ENCODE data around the gene NCK1.

DNA sequence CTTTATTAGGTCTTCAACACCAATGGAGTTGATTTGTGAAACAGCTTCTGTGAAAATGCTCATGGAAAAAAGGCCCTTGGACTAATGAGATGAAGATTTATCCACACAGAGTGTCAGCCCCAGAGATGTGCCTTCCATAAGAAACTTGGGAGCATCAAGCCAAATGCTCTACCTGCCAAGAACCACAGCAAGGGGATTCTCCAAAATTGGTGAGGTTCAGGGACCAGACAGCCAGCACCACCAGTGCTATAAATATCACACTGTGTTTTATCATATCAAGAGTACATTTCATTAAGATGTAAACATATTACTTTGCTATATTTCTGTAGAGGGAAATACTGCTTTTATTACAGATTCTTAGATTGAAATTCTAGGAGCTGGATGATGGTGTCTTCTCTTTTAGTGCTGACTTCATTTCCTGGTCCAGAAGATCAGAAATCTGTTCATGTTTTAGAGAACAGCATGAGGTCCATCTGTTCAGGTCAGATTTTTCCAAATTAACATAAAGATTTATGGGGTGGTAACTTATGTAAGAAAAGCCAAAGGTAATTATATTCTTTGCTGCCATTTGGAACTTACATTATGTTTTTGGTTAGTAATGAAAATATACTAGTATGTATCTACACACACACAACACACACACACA is 25.4 kb upstream of the NCK1 start:
- TF ChIP-seq, protein P1, sequence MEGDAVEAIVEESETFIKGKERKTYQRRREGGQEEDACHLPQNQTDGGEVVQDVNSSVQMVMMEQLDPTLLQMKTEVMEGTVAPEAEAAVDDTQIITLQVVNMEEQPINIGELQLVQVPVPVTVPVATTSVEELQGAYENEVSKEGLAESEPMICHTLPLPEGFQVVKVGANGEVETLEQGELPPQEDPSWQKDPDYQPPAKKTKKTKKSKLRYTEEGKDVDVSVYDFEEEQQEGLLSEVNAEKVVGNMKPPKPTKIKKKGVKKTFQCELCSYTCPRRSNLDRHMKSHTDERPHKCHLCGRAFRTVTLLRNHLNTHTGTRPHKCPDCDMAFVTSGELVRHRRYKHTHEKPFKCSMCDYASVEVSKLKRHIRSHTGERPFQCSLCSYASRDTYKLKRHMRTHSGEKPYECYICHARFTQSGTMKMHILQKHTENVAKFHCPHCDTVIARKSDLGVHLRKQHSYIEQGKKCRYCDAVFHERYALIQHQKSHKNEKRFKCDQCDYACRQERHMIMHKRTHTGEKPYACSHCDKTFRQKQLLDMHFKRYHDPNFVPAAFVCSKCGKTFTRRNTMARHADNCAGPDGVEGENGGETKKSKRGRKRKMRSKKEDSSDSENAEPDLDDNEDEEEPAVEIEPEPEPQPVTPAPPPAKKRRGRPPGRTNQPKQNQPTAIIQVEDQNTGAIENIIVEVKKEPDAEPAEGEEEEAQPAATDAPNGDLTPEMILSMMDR (IDR thresholded peaks at IDR 0.05): no peak
- TF ChIP-seq POLR2A (IDR thresholded peaks at IDR 0.05): no peak
